Measurements from ENCODE around the gene XYLT1. TPM values are rescaled to one million over a fixed set of nuclear protein-coding genes. Genes with fewer than 3 reads are reported as not detected.

The XYLT1 gene
- total RNA-seq, 4 donors from 2014 or later, result 5.6 to 14.9 (median 10.8) TPM

DNA sequence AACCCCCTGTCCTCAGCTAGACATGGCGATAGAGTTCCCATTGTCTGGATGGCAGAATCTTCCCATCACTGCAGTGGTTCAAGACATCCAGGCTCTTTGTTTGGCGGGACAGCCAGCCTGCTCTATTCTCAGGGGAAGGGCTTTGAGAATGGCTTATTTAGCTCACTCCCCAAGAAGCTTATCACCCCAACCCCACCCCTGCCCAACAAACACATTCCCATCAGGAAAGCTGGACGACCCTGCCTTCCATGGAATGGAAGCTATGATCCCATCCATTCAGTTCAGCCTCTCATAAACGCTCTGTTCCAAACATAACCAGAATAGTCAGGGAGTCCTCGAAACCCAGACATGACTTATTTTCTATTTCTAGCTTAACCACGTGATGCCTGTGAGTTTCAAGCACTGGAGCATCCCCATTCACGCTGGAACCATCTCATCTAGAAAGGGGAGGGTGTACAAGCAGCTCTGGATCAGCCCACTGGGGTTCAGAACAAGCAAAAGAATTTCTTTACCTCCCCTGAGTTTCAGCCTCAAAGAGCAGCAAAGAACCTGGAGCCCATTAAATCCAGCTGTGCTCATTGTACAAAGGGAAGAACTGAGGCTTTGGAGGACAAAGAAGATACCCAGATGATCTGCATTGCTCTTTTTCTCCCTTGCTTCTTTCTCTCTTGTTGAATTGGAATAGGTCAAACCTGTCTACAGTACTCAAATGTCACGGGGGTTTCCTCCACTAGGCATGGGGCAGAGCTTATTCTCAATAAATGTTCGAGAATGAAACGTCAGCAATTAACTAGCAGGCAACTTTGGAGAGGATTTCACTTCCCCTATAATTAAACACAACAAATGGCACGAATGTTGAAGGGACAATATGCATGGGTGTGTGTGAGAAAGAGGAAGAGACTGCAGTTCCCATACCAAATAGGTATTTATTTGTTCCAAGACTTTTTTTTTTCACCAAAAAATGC is 93.1 kb downstream of the XYLT1 start:
- no peaks in the 10 kb centered on the region for H3K9me3 ChIP-seq
- intact Hi-C loops (cut with DNase I), result no loop called here
- TF ChIP-seq POLR2A (IDR thresholded peaks at IDR 0.05), result no peak
- TF ChIP-seq, protein P1, sequence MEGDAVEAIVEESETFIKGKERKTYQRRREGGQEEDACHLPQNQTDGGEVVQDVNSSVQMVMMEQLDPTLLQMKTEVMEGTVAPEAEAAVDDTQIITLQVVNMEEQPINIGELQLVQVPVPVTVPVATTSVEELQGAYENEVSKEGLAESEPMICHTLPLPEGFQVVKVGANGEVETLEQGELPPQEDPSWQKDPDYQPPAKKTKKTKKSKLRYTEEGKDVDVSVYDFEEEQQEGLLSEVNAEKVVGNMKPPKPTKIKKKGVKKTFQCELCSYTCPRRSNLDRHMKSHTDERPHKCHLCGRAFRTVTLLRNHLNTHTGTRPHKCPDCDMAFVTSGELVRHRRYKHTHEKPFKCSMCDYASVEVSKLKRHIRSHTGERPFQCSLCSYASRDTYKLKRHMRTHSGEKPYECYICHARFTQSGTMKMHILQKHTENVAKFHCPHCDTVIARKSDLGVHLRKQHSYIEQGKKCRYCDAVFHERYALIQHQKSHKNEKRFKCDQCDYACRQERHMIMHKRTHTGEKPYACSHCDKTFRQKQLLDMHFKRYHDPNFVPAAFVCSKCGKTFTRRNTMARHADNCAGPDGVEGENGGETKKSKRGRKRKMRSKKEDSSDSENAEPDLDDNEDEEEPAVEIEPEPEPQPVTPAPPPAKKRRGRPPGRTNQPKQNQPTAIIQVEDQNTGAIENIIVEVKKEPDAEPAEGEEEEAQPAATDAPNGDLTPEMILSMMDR (IDR thresholded peaks at IDR 0.05), result no peak
- no peak for DNase-seq
- no peak overlapping the region for H3K27ac ChIP-seq
- H3K36me3 ChIP-seq, result no peaks in the 10 kb centered on the region
- H3K4me3 ChIP-seq (replicated peaks in 1 of 3), result no peak overlapping the region
- 65 to 74% methylated on average over 11 of the region's 11 CpGs for WGBS, 2 donors
- no peaks in the 10 kb centered on the region for H3K27me3 ChIP-seq
- H3K4me1 ChIP-seq, result peaks cover 0 to 17% of the 10 kb centered on the region in 2 donors

DNA sequence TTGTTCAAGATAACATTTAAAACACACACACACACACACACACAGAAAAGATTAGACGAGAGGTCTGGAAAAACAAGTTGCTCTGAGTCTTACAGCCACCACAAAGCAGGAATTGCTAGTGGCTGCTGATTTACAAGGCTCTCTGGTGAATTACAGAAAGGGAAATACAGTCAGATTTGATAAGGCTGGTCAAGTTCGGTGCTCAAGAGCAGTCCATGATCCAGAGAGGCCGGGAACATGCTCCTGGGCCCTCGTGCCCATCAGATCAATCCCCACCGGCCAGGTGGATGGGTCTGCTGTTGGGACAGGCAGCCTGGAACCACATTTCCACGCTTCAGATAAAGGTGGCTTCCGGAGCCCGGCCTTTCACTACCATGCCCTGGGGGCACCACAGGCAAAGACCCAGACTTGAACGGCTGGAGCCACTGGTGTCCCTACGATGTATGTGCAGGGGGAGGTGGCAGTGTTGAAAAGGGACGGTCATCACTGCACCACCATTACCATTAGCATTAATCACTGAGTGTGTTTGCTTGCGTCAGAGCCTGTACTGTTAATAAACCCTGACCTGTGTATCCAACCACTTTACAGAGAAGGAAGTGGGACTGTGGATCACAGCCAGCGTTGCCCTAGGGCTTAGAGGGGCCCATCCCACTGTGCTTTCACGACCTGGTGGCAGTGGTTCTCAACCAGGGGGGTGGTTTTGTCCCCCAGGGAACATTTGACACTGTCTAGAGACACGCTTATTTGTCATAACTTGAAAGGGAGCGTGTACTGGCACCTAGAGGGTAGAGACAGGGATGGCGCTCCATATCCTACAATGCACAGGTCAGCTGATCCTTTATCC is 95.1 kb downstream of the XYLT1 start:
- intact Hi-C loops (cut with DNase I), result no loop called here
- TF ChIP-seq, protein P1 (IDR thresholded peaks at IDR 0.05), result no peak
- TF ChIP-seq POLR2A (IDR thresholded peaks at IDR 0.05), result no peak
- DNase-seq, result no peak
- Histone ChIP-seq H3K27me3 (no peaks in the 10 kb centered on the region), H3K36me3 (no peaks in the 10 kb centered on the region), H3K9me3 (no peaks in the 10 kb centered on the region), H3K27ac (no peak overlapping the region), H3K4me3 (replicated peaks in 1 of 3) (no peak overlapping the region), H3K4me1 (peaks cover 6 to 20% of the 10 kb centered on the region in 2 donors)
- WGBS, 2 donors, result 74 to 84% methylated on average over 17 of the region's 17 CpGs

DNA sequence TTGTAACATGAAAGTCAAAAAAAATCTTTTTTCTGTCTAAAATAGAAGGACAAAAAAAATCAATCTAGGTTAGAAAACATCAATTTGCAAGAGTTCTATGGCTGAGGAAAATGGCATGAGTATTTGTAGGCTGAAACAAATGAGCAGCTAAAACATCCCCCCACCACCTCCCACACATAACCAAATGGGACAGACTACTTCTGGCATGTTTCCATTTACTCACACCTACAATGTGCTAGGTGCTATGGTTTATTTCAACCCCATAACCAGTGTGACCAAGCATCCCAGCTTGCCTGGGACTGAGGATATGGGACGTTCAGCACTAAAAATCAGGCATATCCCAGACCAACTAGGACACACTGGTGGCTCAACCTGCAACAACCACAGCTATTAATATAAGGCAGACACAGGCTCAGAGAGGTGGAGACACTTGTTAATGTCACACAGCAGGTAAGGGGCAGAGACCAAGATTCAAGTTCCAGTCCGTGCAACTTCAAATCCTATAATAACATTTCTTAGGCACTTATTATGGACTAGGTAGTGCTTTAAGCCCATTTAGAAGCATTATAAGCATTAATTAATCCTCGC is 96.0 kb downstream of the XYLT1 start:
- H3K9me3 ChIP-seq, result no peaks in the 10 kb centered on the region
- H3K4me3 ChIP-seq (replicated peaks in 1 of 3), result no peak overlapping the region
- no peak for DNase-seq
- no peak overlapping the region for H3K27ac ChIP-seq
- TF ChIP-seq POLR2A (IDR thresholded peaks at IDR 0.05), result no peak
- TF ChIP-seq, protein P1 (IDR thresholded peaks at IDR 0.05), result no peak
- H3K27me3 ChIP-seq, result no peaks in the 10 kb centered on the region
- H3K4me1 ChIP-seq, result peaks cover 15 to 29% of the 10 kb centered on the region in 2 donors
- H3K36me3 ChIP-seq, result no peaks in the 10 kb centered on the region
- WGBS, 2 donors, result 92 to 96% methylated on average over 3 of the region's 3 CpGs
- intact Hi-C loops (cut with DNase I), result no loop called here

DNA sequence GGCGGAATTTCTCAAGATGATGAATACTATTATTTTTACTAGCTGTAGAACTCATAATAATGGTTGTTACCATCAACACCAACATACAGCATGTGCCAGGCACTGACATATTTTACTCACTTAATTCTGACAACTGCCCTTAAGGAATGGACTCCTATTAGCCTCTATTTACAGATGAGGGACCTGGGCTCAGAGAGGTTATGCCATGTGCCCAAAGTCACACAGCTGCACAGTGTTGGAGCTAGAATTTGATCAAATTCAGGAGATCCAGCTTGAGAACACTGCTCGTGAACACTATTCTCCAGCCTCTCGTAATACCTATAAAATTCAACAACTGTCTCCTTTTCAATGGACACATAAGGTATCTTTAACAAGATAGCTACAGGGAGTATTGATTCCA is 97.2 kb downstream of the XYLT1 start:
- Histone ChIP-seq H3K4me1 (peaks cover 15 to 23% of the 10 kb centered on the region in 2 donors), H3K4me3 (replicated peaks in 1 of 3) (no peak overlapping the region), H3K27me3 (no peaks in the 10 kb centered on the region), H3K9me3 (no peaks in the 10 kb centered on the region), H3K27ac (no peak overlapping the region), H3K36me3 (no peaks in the 10 kb centered on the region)
- no peak for DNase-seq
- 97 to 100% methylated on average over 3 of the region's 3 CpGs for WGBS, 2 donors
- intact Hi-C loops (cut with DNase I), result no loop called here
- TF ChIP-seq POLR2A (IDR thresholded peaks at IDR 0.05), result no peak
- TF ChIP-seq, protein P1 (IDR thresholded peaks at IDR 0.05), result no peak

Measured in thyroid gland (tissue), 4 donors.